Measurements from ENCODE around the gene KIF6. TPM values are rescaled to one million over a fixed set of nuclear protein-coding genes. Genes with fewer than 3 reads are reported as not detected.

The KIF6 gene
- total RNA-seq, 1 donor from 2014 or later = not detected

DNA sequence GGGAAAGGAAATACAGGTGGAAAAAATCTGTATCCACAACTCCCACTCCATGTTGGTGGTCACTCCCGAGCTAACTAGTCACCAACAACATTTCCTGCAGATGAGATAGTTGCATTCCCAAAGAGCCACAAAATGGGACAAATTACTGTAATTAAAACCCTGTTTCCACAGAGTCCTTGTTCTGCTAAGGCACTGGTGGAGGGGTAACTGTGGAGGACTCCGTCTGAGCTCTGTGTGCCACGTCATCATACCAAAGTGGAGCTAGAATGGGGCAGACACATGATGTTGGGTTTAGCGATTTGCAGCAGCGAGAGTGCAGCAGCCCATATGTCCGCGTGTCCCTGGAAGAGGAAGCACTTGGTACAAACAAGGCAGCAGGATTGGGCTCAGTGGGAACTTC is 230.2 kb downstream of the KIF6 start:
- Mint-ChIP-seq H3K36me3 (ENCODE audit: low read depth) (no peaks in the 10 kb centered on the region), H3K27me3 (peaks cover 29% of the 10 kb centered on the region), H3K4me1 (no peaks in the 10 kb centered on the region), H3K4me3 (no peak overlapping the region), H3K27ac (no peak overlapping the region), H3K9me3 (peaks cover 3% of the 10 kb centered on the region)
- intact Hi-C loops (cut with micrococcal nuclease) = no loop called here
- no peak for ATAC-seq (ENCODE audit: low read depth)
- CTCF ChIA-PET = no interaction called here
- TF ChIP-seq, protein P1, sequence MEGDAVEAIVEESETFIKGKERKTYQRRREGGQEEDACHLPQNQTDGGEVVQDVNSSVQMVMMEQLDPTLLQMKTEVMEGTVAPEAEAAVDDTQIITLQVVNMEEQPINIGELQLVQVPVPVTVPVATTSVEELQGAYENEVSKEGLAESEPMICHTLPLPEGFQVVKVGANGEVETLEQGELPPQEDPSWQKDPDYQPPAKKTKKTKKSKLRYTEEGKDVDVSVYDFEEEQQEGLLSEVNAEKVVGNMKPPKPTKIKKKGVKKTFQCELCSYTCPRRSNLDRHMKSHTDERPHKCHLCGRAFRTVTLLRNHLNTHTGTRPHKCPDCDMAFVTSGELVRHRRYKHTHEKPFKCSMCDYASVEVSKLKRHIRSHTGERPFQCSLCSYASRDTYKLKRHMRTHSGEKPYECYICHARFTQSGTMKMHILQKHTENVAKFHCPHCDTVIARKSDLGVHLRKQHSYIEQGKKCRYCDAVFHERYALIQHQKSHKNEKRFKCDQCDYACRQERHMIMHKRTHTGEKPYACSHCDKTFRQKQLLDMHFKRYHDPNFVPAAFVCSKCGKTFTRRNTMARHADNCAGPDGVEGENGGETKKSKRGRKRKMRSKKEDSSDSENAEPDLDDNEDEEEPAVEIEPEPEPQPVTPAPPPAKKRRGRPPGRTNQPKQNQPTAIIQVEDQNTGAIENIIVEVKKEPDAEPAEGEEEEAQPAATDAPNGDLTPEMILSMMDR (IDR thresholded peaks at IDR 0.05) = no peak
- POLR2A ChIA-PET = no interaction called here
- DNase-seq = no peak

DNA sequence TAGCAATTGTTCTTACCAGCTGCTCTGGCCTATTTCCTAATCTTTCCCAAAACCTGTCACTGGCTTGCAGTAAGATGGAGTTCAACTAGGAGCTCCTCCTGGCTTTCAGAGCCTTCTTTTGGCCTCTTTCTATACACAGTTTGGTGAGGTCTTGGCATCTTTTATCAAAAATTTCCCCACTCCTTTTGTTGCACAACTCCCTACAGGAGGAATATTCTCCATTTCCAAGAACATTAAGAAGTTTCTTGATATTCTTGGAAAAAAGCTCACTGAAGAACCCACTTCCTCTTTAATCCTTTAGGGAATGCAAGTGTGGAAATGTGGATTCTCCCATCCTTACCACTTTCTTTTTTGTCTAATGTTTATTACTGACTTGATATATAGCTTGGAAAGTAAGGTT is 231.4 kb downstream of the KIF6 start:
- intact Hi-C loops (cut with micrococcal nuclease) = no loop called here
- TF ChIP-seq, protein P1 (IDR thresholded peaks at IDR 0.05) = no peak
- POLR2A ChIA-PET = no interaction called here
- CTCF ChIA-PET = no interaction called here
- no peaks in the 10 kb centered on the region for H3K4me1 Mint-ChIP-seq
- DNase-seq (no peak), ATAC-seq (ENCODE audit: low read depth) (no peak)
- H3K4me3 Mint-ChIP-seq = no peak overlapping the region
- no peak overlapping the region for H3K27ac Mint-ChIP-seq
- no peaks in the 10 kb centered on the region for H3K36me3 Mint-ChIP-seq (ENCODE audit: low read depth)
- peaks cover 22% of the 10 kb centered on the region for H3K27me3 Mint-ChIP-seq
- no peaks in the 10 kb centered on the region for H3K9me3 Mint-ChIP-seq

DNA sequence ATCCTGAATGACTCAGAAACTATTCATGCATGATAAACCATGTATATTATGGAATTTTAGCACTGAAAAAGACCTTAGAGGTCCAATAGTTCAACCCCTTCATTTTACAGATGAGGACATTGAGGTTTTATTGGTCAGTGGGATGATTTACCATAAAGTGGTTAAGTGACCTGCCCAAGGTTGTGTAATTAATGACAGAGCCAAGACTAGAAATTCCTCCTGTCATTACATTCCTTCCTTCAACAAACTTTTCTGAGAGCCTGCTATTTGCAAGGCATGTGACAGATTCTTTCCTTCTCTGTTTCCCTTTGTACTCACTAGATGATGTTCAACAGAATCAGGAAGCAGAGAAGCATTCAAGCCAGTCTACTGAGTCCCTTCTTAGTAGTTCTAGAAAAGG is 232.0 kb downstream of the KIF6 start:
- Mint-ChIP-seq H3K27me3 (peaks cover 20% of the 10 kb centered on the region), H3K9me3 (no peaks in the 10 kb centered on the region), H3K4me1 (no peaks in the 10 kb centered on the region), H3K36me3 (ENCODE audit: low read depth) (no peaks in the 10 kb centered on the region), H3K4me3 (no peak overlapping the region), H3K27ac (no peak overlapping the region)
- CTCF ChIA-PET = no interaction called here
- POLR2A ChIA-PET = no interaction called here
- DNase-seq = no peak
- ATAC-seq (ENCODE audit: low read depth) = no peak
- TF ChIP-seq, protein P1 (IDR thresholded peaks at IDR 0.05) = no peak
- intact Hi-C loops (cut with micrococcal nuclease) = no loop called here

DNA sequence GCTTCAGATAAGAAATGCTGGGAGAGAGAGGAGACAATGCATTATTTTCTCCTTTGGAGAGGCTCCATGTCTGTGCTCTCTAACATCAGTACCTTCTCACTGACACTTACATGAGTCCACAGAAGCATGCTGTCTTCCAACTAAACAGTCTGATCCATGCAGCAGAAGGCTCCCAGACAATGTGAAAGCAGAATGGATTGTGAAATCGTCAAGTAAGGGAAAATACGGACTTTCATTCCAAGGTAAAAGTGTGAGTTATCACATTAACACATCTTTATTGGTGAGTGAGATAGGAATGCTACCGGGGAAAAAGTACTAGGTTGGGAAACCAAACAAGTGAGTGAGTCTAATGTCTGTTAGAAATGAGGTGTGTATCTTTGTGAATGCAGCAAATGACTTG is 235.1 kb downstream of the KIF6 start:
- Mint-ChIP-seq H3K36me3 (ENCODE audit: low read depth) (no peaks in the 10 kb centered on the region), H3K4me1 (no peaks in the 10 kb centered on the region), H3K4me3 (no peak overlapping the region), H3K27me3 (peaks cover 2% of the 10 kb centered on the region), H3K27ac (no peak overlapping the region), H3K9me3 (no peaks in the 10 kb centered on the region)
- DNase-seq (no peak), ATAC-seq (ENCODE audit: low read depth) (no peak)
- CTCF ChIA-PET = no interaction called here
- TF ChIP-seq, protein P1 (IDR thresholded peaks at IDR 0.05) = no peak
- POLR2A ChIA-PET = no interaction called here
- intact Hi-C loops (cut with micrococcal nuclease) = no loop called here

DNA sequence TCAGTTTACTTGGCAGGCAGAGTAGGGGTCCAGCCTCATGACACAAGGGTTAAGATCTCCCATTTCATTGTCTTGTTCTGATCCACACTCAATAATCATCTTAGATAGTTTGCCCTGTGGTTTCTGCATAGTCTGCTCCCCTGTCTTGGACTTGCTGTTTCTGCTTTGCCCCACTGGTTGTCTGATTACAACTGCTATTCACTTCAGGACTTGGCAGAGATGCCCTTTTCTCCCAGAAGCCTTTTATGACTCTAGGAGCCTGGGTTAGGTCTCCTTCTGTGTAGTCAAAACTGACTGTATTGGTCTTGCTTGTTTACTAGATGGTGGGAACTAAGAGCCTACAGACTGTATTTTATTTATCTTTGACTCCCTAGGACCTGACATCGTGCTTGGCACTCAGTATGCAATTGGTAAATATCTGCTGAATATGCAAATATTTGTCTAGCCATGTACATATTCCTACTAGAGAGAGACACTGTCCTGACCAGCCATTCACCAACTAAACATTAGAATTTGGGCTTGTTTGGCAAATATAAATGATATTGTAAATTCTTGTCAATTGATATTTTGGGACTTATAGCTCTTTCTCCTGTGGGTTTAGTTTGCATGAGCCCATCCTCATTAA is 236.8 kb downstream of the KIF6 start:
- peaks cover 9% of the 10 kb centered on the region for H3K27me3 Mint-ChIP-seq
- ChIA-PET POLR2A (no interaction called here), CTCF (no interaction called here)
- no peaks in the 10 kb centered on the region for H3K36me3 Mint-ChIP-seq (ENCODE audit: low read depth)
- H3K4me1 Mint-ChIP-seq = no peaks in the 10 kb centered on the region
- no peaks in the 10 kb centered on the region for H3K9me3 Mint-ChIP-seq
- DNase-seq = no peak
- no peak for ATAC-seq (ENCODE audit: low read depth)
- intact Hi-C loops (cut with micrococcal nuclease) = no loop called here
- no peak overlapping the region for H3K4me3 Mint-ChIP-seq
- no peak overlapping the region for H3K27ac Mint-ChIP-seq
- TF ChIP-seq, protein P1 (IDR thresholded peaks at IDR 0.05) = no peak
